CD4-positive, alpha-beta T cell (primary cell): ENCODE data around the gene UBE2D3. TPM values are rescaled to one million over a fixed set of nuclear protein-coding genes. Genes with fewer than 3 reads are reported as not detected.

Experiments used
- ATAC-seq: fragments of 200-7000 bp; cut with Tn5 transposase; one replicate; pipeline ENCODE4 v1.10.0; 2022; ENCODE audit warnings: mild to moderate bottlenecking; ENCODE audit not compliant: poor library complexity
- CTCF ChIA-PET: fragments of 350-600 bp; sonication (Branson Sonifier 250); formaldehyde crosslinking; loops from one replicate; lab custom pipeline; 2021; ENCODE audit warnings: antibody characterized with exemption, inconsistent platforms; lab: Charles Lee
- POLR2A ChIA-PET: fragments of 350-600 bp; sonication (Branson Sonifier 250); formaldehyde crosslinking; loops from one replicate; lab custom pipeline; 2021; ENCODE audit warnings: antibody characterized with exemption, inconsistent platforms; lab: Charles Lee
- DNase-seq, 14 experiments: peaks; one replicate each; pipeline ENCODE4 v3.0.0-alpha.2; 2013 to 2020; ENCODE audit warnings: mixed read lengths in 2 of 14
- H3K27ac ChIP-seq, 2 donors: one replicate each; pipeline versions ENCODE4 v1.5.1 to v1.7.0; 2013; ENCODE audit warnings: low read length in 2 of 2, low read depth in 1 of 2, mild to moderate bottlenecking in 1 of 2
- H3K27me3 ChIP-seq, 2 experiments: 1 replicate in 1 of 2; 2 replicates in 1 of 2; pipeline versions ENCODE4 v1.6.1 to v1.7.0; 2013; ENCODE audit warnings: low read length in 2 of 2, control low read depth in 1 of 2, mild to moderate bottlenecking in 1 of 2, moderate library complexity in 1 of 2; ENCODE audit not compliant: insufficient read depth in 2 of 2, control insufficient read depth in 1 of 2
- H3K36me3 ChIP-seq: one replicate; pipeline ENCODE4 v1.6.1; 2013; ENCODE audit warnings: low read length, control low read depth; ENCODE audit not compliant: insufficient read depth
- H3K4me1 ChIP-seq: one replicate; pipeline ENCODE4 v1.6.1; 2013; ENCODE audit warnings: low read length, control low read depth; ENCODE audit not compliant: insufficient read depth
- H3K4me3 ChIP-seq: one replicate; pipeline ENCODE4 v1.5.1; 2013; ENCODE audit warnings: mild to moderate bottlenecking, low read length, moderate library complexity
- H3K9me3 ChIP-seq, 2 experiments: 1 replicate in 1 of 2; 2 replicates in 1 of 2; pipeline versions ENCODE4 v1.6.1 to v1.7.0; 2013; ENCODE audit warnings: low read length in 2 of 2, mild to moderate bottlenecking in 2 of 2, control low read depth in 1 of 2, moderate library complexity in 1 of 2; ENCODE audit not compliant: control insufficient read depth in 1 of 2, insufficient read depth in 1 of 2
- H3K27ac Mint-ChIP-seq: one replicate; pipeline ENCODE4 v1.8.0; 2020; ENCODE audit warnings: mixed read lengths
- H3K27me3 Mint-ChIP-seq: one replicate; pipeline ENCODE4 v1.8.0; 2021; ENCODE audit warnings: mixed read lengths
- H3K36me3 Mint-ChIP-seq: one replicate; pipeline ENCODE4 v1.8.0; 2021; ENCODE audit warnings: low read depth, mixed read lengths
- H3K4me1 Mint-ChIP-seq: one replicate; pipeline ENCODE4 v1.8.0; 2021; ENCODE audit warnings: low read depth, mixed read lengths
- H3K4me3 Mint-ChIP-seq: one replicate; pipeline ENCODE4 v1.8.0; 2020; ENCODE audit warnings: mild to moderate bottlenecking, mixed read lengths
- H3K9me3 Mint-ChIP-seq: one replicate; pipeline ENCODE4 v1.8.0; 2020; ENCODE audit warnings: mixed read lengths
- CTCF ChIP-seq: fragments of 200-600 bp; IDR thresholded peaks from one replicate; pipeline ENCODE4 v1.8.0; 2022; ENCODE audit warnings: antibody characterized with exemption, mild to moderate bottlenecking
- intact Hi-C, 2 experiments: fragments of 100-400 bp; cut with DNase I in 1 of 2; cut with micrococcal nuclease in 1 of 2; formaldehyde crosslinking; loops; one replicate each; pipeline versions ENCODE4 v1.15.1 to v1.9.0; 2023 to 2025; cut with DNase I, micrococcal nuclease
- total RNA-seq, 174 experiments: library from RNA in 2 of 174; stranded (reverse) in 2 of 174; gene quantifications; one replicate each; pipeline ENCODE4 v1.2.3 and lab custom pipeline; 2021 to 2026

The UBE2D3 gene
- total RNA-seq, 2 experiments from 2014 or later = 659 to 719 TPM

DNA sequence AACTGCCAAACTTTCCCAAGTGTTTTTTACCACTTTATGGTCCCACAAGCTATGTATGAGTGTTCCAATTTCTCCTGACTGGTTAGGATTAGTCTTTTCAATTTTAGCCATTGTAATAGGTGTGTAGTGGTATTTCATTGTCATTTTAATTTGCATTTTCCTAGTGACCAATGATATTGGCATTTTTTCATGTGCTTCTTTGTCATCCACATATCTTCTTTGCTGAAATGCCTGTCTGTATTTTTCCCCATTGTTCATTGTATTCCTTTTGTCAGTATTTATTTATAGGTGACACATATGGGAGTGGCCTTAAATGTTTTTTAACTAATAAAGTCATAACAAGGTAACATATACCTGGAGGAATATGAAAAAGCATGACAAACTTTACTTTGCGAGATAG is 9.2 kb upstream of the UBE2D3 start:
- no peaks in the 10 kb centered on the region for H3K27me3 ChIP-seq
- intact Hi-C loops = no loop called here
- DNase-seq = no peak
- H3K36me3 ChIP-seq = no peaks in the 10 kb centered on the region
- no peaks in the 10 kb centered on the region for H3K27me3 Mint-ChIP-seq
- no peaks in the 10 kb centered on the region for H3K4me1 ChIP-seq
- TF ChIP-seq CTCF = no peak
- no peak overlapping the region for H3K27ac ChIP-seq
- H3K36me3 Mint-ChIP-seq = no peaks in the 10 kb centered on the region
- no peaks in the 10 kb centered on the region for H3K9me3 ChIP-seq
- H3K27ac Mint-ChIP-seq = no peak overlapping the region
- POLR2A ChIA-PET = interaction anchor here (0.9 to 2.3 kb wide), 2 partner anchors 9 to 32 kb away, joined by 3 to 13 read pairs; partner anchors contain the start of genes CISD2 and UBE2D3
- H3K4me1 Mint-ChIP-seq = peaks cover 19% of the 10 kb centered on the region
- CTCF ChIA-PET = interaction anchor here (1.3 to 1.5 kb wide), 2 partner anchors 11 to 14 kb away, joined by 3 read pairs; no protein-coding TSS in a partner anchor
- H3K4me3 ChIP-seq = no peak overlapping the region
- ATAC-seq = no peak
- H3K9me3 Mint-ChIP-seq = no peaks in the 10 kb centered on the region
- no peak overlapping the region for H3K4me3 Mint-ChIP-seq

- Histone ChIP-seq H3K9me3 (no peaks in the 10 kb centered on the region), H3K36me3 (no peaks in the 10 kb centered on the region), H3K27ac (no peak overlapping the region), H3K27me3 (no peaks in the 10 kb centered on the region), H3K4me1 (peaks cover 9% of the 10 kb centered on the region), H3K4me3 (no peak overlapping the region)
- H3K4me1 Mint-ChIP-seq = peaks cover 35% of the 10 kb centered on the region
- ATAC-seq = no peak
- no peaks in the 10 kb centered on the region for H3K9me3 Mint-ChIP-seq
- H3K36me3 Mint-ChIP-seq = no peaks in the 10 kb centered on the region
- ChIA-PET POLR2A (interaction anchor here (0.6 to 8.1 kb wide), 3 partner anchors 14 to 43 kb away, joined by 3 to 419 read pairs (median 3); partner anchors contain the start of gene CISD2), CTCF (interaction anchor here (1.2 kb wide), 1 partner anchor 187 kb away, joined by 3 read pairs; no protein-coding TSS in a partner anchor)
- no peak overlapping the region for H3K4me3 Mint-ChIP-seq
- no peak for TF ChIP-seq CTCF
- H3K27ac Mint-ChIP-seq = no peak overlapping the region
- intact Hi-C loops = no loop called here
- no peaks in the 10 kb centered on the region for H3K27me3 Mint-ChIP-seq
- no peak for DNase-seq
Measured at GRCh38 chr4:102832667-102833066, 5.3 kb upstream of the UBE2D3 start.

DNA sequence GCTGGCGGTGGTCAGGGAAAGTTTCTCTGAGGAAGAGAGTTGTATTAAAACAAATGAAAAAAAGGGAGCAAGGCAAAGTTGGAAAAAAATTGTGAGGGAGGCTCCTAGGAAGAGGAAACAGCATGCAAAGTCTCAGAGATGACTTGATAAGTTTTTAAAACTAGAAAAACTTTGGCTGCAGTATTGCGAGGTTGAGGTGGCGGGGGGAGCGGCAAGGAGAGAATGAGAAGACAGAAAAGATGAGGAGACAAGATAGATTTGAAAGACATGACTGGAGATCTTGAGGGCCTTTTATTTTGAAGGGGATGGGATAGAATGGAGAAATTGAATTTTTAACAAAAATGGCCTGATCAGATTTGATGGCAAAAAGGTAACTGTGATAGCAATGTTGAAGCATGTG is 4.8 kb upstream of the UBE2D3 start:
- ChIA-PET POLR2A (interaction anchor here (8.1 kb wide), 1 partner anchor 36 kb away, joined by 419 read pairs; the partner anchor contains the start of gene CISD2), CTCF (interaction anchor here (0.6 kb wide), 1 partner anchor 258 kb away, joined by 3 read pairs; no protein-coding TSS in a partner anchor)
- Histone ChIP-seq H3K4me1 (peaks cover 9% of the 10 kb centered on the region), H3K9me3 (no peaks in the 10 kb centered on the region), H3K27ac (no peak overlapping the region), H3K4me3 (no peak overlapping the region), H3K36me3 (no peaks in the 10 kb centered on the region), H3K27me3 (no peaks in the 10 kb centered on the region)
- intact Hi-C loops = no loop called here
- no peak for TF ChIP-seq CTCF
- no peaks in the 10 kb centered on the region for H3K27me3 Mint-ChIP-seq
- no peak overlapping the region for H3K4me3 Mint-ChIP-seq
- H3K36me3 Mint-ChIP-seq = no peaks in the 10 kb centered on the region
- no peak overlapping the region for H3K27ac Mint-ChIP-seq
- DNase-seq (no peak), ATAC-seq (no peak)
- peaks cover 35% of the 10 kb centered on the region for H3K4me1 Mint-ChIP-seq
- H3K9me3 Mint-ChIP-seq = no peaks in the 10 kb centered on the region
